ENCODE results near the gene GNAT3.

DNA sequence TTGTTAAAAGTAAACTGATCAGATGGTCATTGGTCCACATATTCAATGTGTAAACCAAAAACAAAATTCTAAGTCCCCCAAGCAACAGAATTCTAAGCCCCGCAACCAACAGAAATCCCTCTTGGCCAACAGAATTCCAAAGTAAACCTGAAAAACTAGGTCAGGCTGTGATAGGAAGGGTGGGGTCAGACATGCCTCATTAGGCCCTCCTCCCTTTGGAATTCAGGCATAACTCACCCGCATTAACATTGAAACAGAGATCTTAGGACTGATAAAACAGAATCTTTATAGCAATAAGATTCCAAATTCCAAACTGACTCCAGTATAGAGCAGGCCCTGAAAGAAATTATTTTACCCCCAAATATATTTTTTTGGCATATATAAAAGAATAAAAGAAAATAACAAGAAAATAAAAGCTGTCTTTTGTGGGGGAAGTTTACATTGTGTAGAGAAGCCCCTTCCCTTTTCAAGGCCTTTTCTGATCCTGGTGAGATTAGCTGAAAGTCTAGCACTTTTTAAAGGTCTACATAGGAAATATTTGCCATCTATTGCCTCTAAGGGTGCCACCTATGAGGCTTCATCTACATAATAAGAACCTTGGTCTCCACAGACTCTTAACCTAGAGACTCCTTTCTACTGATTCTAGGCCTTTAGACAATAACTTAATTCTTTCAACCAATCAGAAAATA is 30.5 kb downstream of the GNAT3 start:
- TF ChIP-seq, protein P1, sequence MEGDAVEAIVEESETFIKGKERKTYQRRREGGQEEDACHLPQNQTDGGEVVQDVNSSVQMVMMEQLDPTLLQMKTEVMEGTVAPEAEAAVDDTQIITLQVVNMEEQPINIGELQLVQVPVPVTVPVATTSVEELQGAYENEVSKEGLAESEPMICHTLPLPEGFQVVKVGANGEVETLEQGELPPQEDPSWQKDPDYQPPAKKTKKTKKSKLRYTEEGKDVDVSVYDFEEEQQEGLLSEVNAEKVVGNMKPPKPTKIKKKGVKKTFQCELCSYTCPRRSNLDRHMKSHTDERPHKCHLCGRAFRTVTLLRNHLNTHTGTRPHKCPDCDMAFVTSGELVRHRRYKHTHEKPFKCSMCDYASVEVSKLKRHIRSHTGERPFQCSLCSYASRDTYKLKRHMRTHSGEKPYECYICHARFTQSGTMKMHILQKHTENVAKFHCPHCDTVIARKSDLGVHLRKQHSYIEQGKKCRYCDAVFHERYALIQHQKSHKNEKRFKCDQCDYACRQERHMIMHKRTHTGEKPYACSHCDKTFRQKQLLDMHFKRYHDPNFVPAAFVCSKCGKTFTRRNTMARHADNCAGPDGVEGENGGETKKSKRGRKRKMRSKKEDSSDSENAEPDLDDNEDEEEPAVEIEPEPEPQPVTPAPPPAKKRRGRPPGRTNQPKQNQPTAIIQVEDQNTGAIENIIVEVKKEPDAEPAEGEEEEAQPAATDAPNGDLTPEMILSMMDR (IDR thresholded peaks at IDR 0.05 in 2 of 3, conservative IDR thresholded peaks at IDR 0.05 in 1 of 3; ENCODE audit: borderline replicate concordance in 1 of 3, insufficient read depth in 1 of 3, low read depth in 2 of 3, low read length in 2 of 3) = no peak
- TF ChIP-seq EGR1 (IDR thresholded peaks at IDR 0.05; ENCODE audit: low read depth) = no peak
- TF ChIP-seq POLR2A (IDR thresholded peaks at IDR 0.05; ENCODE audit: borderline replicate concordance, extremely low read depth, insufficient read depth, insufficient read length) = no peak
- no peak for TF ChIP-seq EZH2phosphoT487 (IDR thresholded peaks at IDR 0.05; ENCODE audit: borderline replicate concordance)
- TF ChIP-seq EZH2 (IDR thresholded peaks at IDR 0.05) = no peak
- TF ChIP-seq, protein P2, sequence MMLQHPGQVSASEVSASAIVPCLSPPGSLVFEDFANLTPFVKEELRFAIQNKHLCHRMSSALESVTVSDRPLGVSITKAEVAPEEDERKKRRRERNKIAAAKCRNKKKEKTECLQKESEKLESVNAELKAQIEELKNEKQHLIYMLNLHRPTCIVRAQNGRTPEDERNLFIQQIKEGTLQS (IDR thresholded peaks at IDR 0.05) = no peak
- TF ChIP-seq, protein P3, sequence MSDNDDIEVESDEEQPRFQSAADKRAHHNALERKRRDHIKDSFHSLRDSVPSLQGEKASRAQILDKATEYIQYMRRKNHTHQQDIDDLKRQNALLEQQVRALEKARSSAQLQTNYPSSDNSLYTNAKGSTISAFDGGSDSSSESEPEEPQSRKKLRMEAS (IDR thresholded peaks at IDR 0.05) = no peak
- TF ChIP-seq TCF7L2 (IDR thresholded peaks at IDR 0.05; ENCODE audit: borderline replicate concordance, extremely low read depth, insufficient read depth, insufficient read length) = no peak
- TF ChIP-seq SP1 (IDR thresholded peaks at IDR 0.05; ENCODE audit: low read depth) = no peak
- no peak for TF ChIP-seq POLR2AphosphoS5 (IDR thresholded peaks at IDR 0.05; ENCODE audit: low read depth, low read length)
- TF ChIP-seq JUND (IDR thresholded peaks at IDR 0.05) = no peak
- TF ChIP-seq FOSL1 (IDR thresholded peaks at IDR 0.05; ENCODE audit: low read depth) = no peak
- no peak for TF ChIP-seq ZNF274 (IDR thresholded peaks at IDR 0.05; ENCODE audit: low read depth, low read length)
- TF ChIP-seq, protein P4, sequence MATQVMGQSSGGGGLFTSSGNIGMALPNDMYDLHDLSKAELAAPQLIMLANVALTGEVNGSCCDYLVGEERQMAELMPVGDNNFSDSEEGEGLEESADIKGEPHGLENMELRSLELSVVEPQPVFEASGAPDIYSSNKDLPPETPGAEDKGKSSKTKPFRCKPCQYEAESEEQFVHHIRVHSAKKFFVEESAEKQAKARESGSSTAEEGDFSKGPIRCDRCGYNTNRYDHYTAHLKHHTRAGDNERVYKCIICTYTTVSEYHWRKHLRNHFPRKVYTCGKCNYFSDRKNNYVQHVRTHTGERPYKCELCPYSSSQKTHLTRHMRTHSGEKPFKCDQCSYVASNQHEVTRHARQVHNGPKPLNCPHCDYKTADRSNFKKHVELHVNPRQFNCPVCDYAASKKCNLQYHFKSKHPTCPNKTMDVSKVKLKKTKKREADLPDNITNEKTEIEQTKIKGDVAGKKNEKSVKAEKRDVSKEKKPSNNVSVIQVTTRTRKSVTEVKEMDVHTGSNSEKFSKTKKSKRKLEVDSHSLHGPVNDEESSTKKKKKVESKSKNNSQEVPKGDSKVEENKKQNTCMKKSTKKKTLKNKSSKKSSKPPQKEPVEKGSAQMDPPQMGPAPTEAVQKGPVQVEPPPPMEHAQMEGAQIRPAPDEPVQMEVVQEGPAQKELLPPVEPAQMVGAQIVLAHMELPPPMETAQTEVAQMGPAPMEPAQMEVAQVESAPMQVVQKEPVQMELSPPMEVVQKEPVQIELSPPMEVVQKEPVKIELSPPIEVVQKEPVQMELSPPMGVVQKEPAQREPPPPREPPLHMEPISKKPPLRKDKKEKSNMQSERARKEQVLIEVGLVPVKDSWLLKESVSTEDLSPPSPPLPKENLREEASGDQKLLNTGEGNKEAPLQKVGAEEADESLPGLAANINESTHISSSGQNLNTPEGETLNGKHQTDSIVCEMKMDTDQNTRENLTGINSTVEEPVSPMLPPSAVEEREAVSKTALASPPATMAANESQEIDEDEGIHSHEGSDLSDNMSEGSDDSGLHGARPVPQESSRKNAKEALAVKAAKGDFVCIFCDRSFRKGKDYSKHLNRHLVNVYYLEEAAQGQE (IDR thresholded peaks at IDR 0.05; ENCODE audit: low read depth) = no peak

Measured in HCT116 (cell line).